HG02759 (cell line): ENCODE results near the gene B3GALT6.
"Not testable (repeated sequence)": the region's sequence is repeated elsewhere in the genome, so short reads cannot be mapped to it uniquely, and the experiment has no call there.

Source experiments
- ATAC-seq: cut with Tn5 transposase; IDR thresholded peaks from one replicate; pipeline ENCODE4 v1.9.1; 2021; ENCODE audit warnings: mild to moderate bottlenecking, moderate library complexity; ENCODE audit not compliant: unreplicated experiment

Gene B3GALT6

GRCh38 chr1:1242461-1243265 is 10.6 kb downstream of the B3GALT6 start:
- ATAC-seq, result no peak

- ATAC-seq, result no peak
These were observed 11.2 kb downstream of the B3GALT6 start for GRCh38 chr1:1243266-1243660.

GRCh38 chr1:1243807-1244191 is 11.8 kb downstream of the B3GALT6 start:
- no peak for ATAC-seq

GRCh38 chr1:1244192-1244811 is 12.3 kb downstream of the B3GALT6 start:
- no peak for ATAC-seq

GRCh38 chr1:1245178-1245816 is 13.3 kb downstream of the B3GALT6 start:
- no peak for ATAC-seq

GRCh38 chr1:1245817-1246576 is 14.0 kb downstream of the B3GALT6 start:
- no peak for ATAC-seq

GRCh38 chr1:1246577-1247340 is 14.7 kb downstream of the B3GALT6 start, which contains the start of gene C1QTNF12:
Gene C1QTNF12, minus strand, starts transcription at chr1:1246722. Its CDS starts 32 bp downstream, at chr1:1246690.
- ATAC-seq, result no peak

GRCh38 chr1:1247341-1247913 is 15.4 kb downstream of the B3GALT6 start:
- no peak for ATAC-seq

GRCh38 chr1:1248009-1248913 is 16.2 kb downstream of the B3GALT6 start:
- not testable (repeated sequence) for ATAC-seq

- peak; percentile 52 for ATAC-seq
These were observed 18.8 kb downstream of the B3GALT6 start for GRCh38 chr1:1250786-1251284.

- ATAC-seq, result no peak
These were observed 21.3 kb downstream of the B3GALT6 start for GRCh38 chr1:1253314-1253713.

- ATAC-seq, result no peak
These were observed 22.1 kb downstream of the B3GALT6 start for GRCh38 chr1:1253972-1254666.

- ATAC-seq, result no peak
These were observed 22.6 kb downstream of the B3GALT6 start for GRCh38 chr1:1254667-1254998.

- no peak for ATAC-seq
These were observed 23.0 kb downstream of the B3GALT6 start for GRCh38 chr1:1255078-1255477.

GRCh38 chr1:1255611-1256010 is 23.6 kb downstream of the B3GALT6 start:
- ATAC-seq, result no peak

- no peak for ATAC-seq
These were observed 25.2 kb downstream of the B3GALT6 start for GRCh38 chr1:1256956-1257871.

GRCh38 chr1:1259119-1259488 is 27.1 kb downstream of the B3GALT6 start:
- ATAC-seq, result no peak
